Adrenal gland (tissue), 12 donors: ENCODE results near the gene STX8. TPM values are rescaled to one million over a fixed set of nuclear protein-coding genes. Genes with fewer than 3 reads are reported as not detected.
"Not testable (repeated sequence)": the region's sequence is repeated elsewhere in the genome, so short reads cannot be mapped to it uniquely, and the experiment has no call there.

Experiments
- DNase-seq, 7 donors: peaks; one replicate each; pipeline ENCODE4 v3.0.0-alpha.2; 2019 to 2020
- H3K27ac ChIP-seq, 5 donors: fragments of 200-600 bp; sonication (generic) in 4 of 5; 1 replicate in 3 of 5; 2 replicates in 2 of 5; pipeline versions ENCODE4 v1.5.1 to v1.8.0; 2016 to 2020; ENCODE audit warnings: mild to moderate bottlenecking in 1 of 5
- H3K27me3 ChIP-seq: fragments of 200-600 bp; 2 replicates; pipeline ENCODE4 v1.8.0; 2021
- H3K36me3 ChIP-seq, 2 donors: fragments of 200-600 bp; replicated peaks in 1 of 2; 1 replicate in 1 of 2; 2 replicates in 1 of 2; pipeline versions ENCODE4 v1.5.1 to v1.8.0; 2018 to 2022
- H3K4me1 ChIP-seq, 2 donors: fragments of 200-600 bp; replicated peaks in 1 of 2; 1 replicate in 1 of 2; 2 replicates in 1 of 2; pipeline versions ENCODE4 v1.5.1 to v1.8.0; 2018 to 2021
- H3K4me3 ChIP-seq, 4 donors: fragments of 200-600 bp; sonication (generic) in 3 of 4; one replicate each; pipeline ENCODE4 v1.5.1; 2016 to 2018
- H3K9me3 ChIP-seq, 3 donors: fragments of 200-600 bp; sonication (generic) in 1 of 3; replicated peaks in 1 of 3; 1 replicate in 2 of 3; 2 replicates in 1 of 3; pipeline versions ENCODE4 v1.5.1 to v1.8.0; 2016 to 2021
- POLR2A ChIP-seq, 2 donors: fragments of 450-650 bp; IDR thresholded peaks; one replicate each; pipeline ENCODE4 v1.6.1; 2017; ENCODE audit warnings: antibody characterized with exemption in 2 of 2, mild to moderate bottlenecking in 2 of 2, moderate library complexity in 1 of 2
- WGBS, 4 donors: extraction: QIAGEN DNeasy Blood & Tissue Kit in 2 of 4; methylation state at CpG; one replicate each; pipeline versions ENCODE4 v1.1.5 to v1.1.7; 2013 to 2017; 5-methylcytosine and 5-hydroxymethylcytosine counted together
- intact Hi-C, 2 donors: fragments of 100-400 bp; cut with DNase I; formaldehyde crosslinking; loops; one replicate each; pipeline versions ENCODE4 v1.14.1 to v1.15.0; 2022 to 2023
- polyA plus RNA-seq, 3 donors: library from polyadenylated mRNA; stranded (reverse); fragments of 200-250 nt in 2 of 3; fragments of 350-450 nt in 1 of 3; fragmentation: Illumina TruSeq in 1 of 3; extraction: RNeasy Lipid Tissue Mini Kit (QIAGEN cat#74804) in 1 of 3; gene quantifications; one replicate each; pipeline ENCODE4 v1.2.3, GENCODE V29; 2013 to 2014
- total RNA-seq, 9 donors: library from RNA; depleted of rRNA in 4 of 9; stranded (reverse); fragments of >200 nt in 4 of 9; fragments of 120-200 nt in 1 of 9; fragmentation: NEBNext Ultra II Directional in 1 of 9; extraction: Animal tissue kit (Norgen Biotek cat#: 25700) in 1 of 9; gene quantifications; one replicate each; pipeline versions ENCODE4 v1.1.0 to v1.2.4, GENCODE V29; 2013 to 2023
- TF ChIP-seq, protein P1 (sequence below), 6 experiments: fragments of 450-650 bp in 4 of 6; fragments of 200-600 bp in 2 of 6; sonication (generic) in 1 of 6; IDR thresholded peaks; 1 replicate in 5 of 6; 2 replicates in 1 of 6; pipeline versions ENCODE4 v1.5.1 to v1.8.0; 2016 to 2021; ENCODE audit warnings: antibody characterized with exemption in 6 of 6, mild to moderate bottlenecking in 2 of 6, moderate library complexity in 1 of 6
- donor health status: healthy with polysubstance abuse.
- donor health status: Bipolar disorder and iron deficiency.
- donor health status: DM: yes; HTN: yes; CAD: no.
- donor health status: DM: no; HTN: no; CAD: no.
- donor health status: DM: no; HTN: no; CAD: no.
- donor health status: DM: yes; HTN: yes; CAD: no.

STX8 gene
- total and polyA plus RNA-seq, 12 donors, result 21.9 to 94.1 (median 72.3) TPM

DNA sequence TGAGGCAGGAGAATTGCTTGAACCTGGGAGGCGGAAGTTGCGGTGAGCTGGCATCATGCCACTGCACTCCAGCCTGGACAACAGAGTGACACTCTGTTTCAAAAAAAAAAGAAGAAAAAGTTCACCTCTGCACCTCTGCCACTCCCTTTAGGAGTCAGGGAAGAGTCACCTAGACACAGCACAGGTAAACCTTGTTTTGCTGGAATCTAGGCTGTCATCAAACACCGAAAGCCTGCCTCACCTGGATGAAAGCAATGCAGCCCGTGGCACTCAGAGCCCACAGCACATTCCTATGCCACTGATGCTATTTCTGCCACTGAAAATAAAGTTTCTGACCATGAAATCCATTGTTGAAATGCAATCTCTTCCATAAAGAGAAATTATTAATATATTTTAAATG lies 23.0 kb upstream of the STX8 start:
- Histone ChIP-seq H3K36me3 (no peaks in the 10 kb centered on the region), H3K4me3 (no peak overlapping the region), H3K27ac (no peak overlapping the region), H3K4me1 (no peaks in the 10 kb centered on the region), H3K27me3 (no peaks in the 10 kb centered on the region), H3K9me3 (no peaks in the 10 kb centered on the region)
- DNase-seq, result no peak
- WGBS, 4 donors, result 92 to 97% (median 93%) methylated on average over 3 to 4 of the region's 4 CpGs
- TF ChIP-seq, protein P1, sequence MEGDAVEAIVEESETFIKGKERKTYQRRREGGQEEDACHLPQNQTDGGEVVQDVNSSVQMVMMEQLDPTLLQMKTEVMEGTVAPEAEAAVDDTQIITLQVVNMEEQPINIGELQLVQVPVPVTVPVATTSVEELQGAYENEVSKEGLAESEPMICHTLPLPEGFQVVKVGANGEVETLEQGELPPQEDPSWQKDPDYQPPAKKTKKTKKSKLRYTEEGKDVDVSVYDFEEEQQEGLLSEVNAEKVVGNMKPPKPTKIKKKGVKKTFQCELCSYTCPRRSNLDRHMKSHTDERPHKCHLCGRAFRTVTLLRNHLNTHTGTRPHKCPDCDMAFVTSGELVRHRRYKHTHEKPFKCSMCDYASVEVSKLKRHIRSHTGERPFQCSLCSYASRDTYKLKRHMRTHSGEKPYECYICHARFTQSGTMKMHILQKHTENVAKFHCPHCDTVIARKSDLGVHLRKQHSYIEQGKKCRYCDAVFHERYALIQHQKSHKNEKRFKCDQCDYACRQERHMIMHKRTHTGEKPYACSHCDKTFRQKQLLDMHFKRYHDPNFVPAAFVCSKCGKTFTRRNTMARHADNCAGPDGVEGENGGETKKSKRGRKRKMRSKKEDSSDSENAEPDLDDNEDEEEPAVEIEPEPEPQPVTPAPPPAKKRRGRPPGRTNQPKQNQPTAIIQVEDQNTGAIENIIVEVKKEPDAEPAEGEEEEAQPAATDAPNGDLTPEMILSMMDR (IDR thresholded peaks at IDR 0.05), result no peak
- no peak for TF ChIP-seq POLR2A (IDR thresholded peaks at IDR 0.05)
- intact Hi-C loops, result no loop called here

DNA sequence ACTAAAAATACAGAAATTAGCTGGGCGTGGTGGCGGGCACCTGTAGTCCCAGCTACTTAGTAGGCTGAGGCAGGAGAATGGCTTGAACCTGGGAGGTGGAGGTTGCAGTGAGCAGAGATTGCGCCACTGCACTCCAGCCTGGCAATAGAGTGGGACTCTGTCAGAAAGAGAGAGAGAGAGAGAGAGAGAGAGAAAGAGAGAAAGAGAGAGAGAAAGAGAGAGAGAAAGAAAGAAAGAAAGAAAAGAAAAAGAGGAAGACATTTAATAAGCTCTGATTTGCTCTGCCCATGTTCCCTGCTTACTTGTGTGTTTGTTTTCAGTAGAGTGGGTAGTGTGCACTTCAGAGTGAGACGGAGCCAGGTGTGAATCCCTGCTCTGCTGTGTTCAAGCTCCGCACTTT lies 22.0 kb upstream of the STX8 start:
- intact Hi-C loops, DNase-seq, H3K4me1 ChIP-seq, H3K9me3 ChIP-seq, H3K36me3 ChIP-seq, H3K4me3 ChIP-seq, H3K27me3 ChIP-seq, H3K27ac ChIP-seq: not testable (repeated sequence)
- 87 to 96% (median 90%) methylated on average over 5 of the region's 5 CpGs for WGBS, 4 donors

DNA sequence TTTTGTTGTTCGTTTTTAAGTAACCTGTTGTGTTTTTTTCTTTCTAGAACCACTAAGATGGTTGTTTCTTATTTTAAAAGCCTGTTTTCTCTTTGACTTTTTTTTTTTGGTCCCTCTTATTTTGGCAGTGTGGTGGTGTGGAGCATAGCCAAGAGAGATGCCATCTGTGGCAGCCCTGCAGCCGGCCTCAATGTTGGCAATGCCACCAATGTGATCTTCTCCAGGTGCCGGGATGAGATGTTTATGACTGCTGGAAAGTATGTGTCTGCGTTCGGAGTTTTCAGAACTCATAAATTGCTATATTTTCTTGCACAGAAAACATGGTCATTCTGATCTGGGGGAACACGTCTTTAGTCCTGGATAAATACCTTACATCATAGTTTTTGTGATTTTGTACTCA lies 18.4 kb upstream of the STX8 start:
- 72 to 82% (median 78%) methylated on average over 6 of the region's 6 CpGs for WGBS, 4 donors
- H3K4me3 ChIP-seq, result no peak overlapping the region
- no peak for DNase-seq
- intact Hi-C loops, result no loop called here
- no peaks in the 10 kb centered on the region for H3K27me3 ChIP-seq
- H3K9me3 ChIP-seq, result no peaks in the 10 kb centered on the region
- H3K36me3 ChIP-seq, result no peaks in the 10 kb centered on the region
- H3K27ac ChIP-seq, result no peak overlapping the region
- H3K4me1 ChIP-seq, result no peaks in the 10 kb centered on the region
- TF ChIP-seq, protein P1 (IDR thresholded peaks at IDR 0.05), result no peak
- TF ChIP-seq POLR2A (IDR thresholded peaks at IDR 0.05), result no peak

DNA sequence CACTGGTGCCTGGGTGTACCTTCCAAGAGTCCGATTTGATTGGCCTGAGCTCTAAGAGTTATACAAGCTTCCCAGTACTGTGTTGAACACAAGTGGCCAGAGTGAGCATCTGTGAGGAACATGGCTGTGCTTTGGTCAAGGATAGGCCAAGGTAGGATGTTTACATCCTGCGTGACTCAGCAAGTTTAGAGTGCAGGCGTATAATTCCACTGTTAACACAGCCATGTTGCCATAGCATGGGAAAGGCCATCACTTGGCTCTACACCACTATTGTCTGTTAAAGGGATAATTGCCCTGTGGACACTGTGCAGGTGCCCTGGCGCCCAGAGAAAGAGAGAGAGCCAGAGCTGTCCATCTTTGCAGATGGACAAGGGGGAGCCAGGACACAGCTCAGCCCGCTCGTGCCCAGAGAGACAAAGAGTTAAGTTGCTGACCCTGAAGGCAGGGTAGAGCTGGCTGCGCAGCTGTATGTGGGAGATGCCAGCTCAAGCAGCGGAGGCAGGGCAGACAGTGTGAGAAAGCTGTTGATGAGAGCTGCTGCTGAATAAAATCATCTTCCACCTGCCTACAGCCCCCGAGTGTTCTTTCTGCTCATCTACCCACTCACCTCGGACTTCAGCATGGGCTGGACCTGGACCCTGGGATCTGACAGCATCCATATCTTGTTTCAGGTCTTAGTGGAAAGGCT lies 12.5 kb upstream of the STX8 start:
- TF ChIP-seq, protein P1 (IDR thresholded peaks at IDR 0.05), result no peak
- no peak for TF ChIP-seq POLR2A (IDR thresholded peaks at IDR 0.05)
- Histone ChIP-seq H3K27ac (no peak overlapping the region), H3K27me3 (no peaks in the 10 kb centered on the region), H3K9me3 (no peaks in the 10 kb centered on the region), H3K4me1 (no peaks in the 10 kb centered on the region), H3K4me3 (no peak overlapping the region), H3K36me3 (no peaks in the 10 kb centered on the region)
- DNase-seq, result no peak
- intact Hi-C loops, result no loop called here
- WGBS, 4 donors, result 88 to 91% (median 89%) methylated on average over 8 to 10 of the region's 10 CpGs

DNA sequence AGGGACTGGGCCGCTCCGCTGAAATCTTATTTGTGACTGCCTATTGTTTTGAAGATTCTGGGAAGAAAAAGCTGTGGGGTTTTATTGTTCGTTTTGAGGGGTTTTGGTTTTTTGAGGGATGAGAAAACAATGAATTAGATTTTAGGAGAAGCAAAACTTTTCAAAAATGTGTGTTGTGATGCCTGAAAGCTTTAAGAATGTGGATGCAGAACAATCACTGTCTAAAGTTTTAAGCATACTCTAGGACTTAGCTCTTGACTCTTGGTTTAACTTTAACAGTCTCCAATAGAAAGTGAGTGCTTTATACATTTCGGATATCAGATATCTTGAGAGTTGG lies 1.7 kb upstream of the STX8 start:
- WGBS, 4 donors, result 8 to 15% (median 13%) methylated on average over 4 of the region's 4 CpGs
- H3K27ac ChIP-seq, result no peak overlapping the region
- intact Hi-C loops, result no loop called here
- no peaks in the 10 kb centered on the region for H3K9me3 ChIP-seq
- DNase-seq, result no peak
- no peak for TF ChIP-seq POLR2A (IDR thresholded peaks at IDR 0.05)
- TF ChIP-seq, protein P1 (IDR thresholded peaks at IDR 0.05), result no peak
- H3K36me3 ChIP-seq, result no peaks in the 10 kb centered on the region
- no peak overlapping the region for H3K4me3 ChIP-seq
- H3K4me1 ChIP-seq, result peaks cover 0 to 20% of the 10 kb centered on the region in 2 donors
- no peaks in the 10 kb centered on the region for H3K27me3 ChIP-seq
